H9 (cell line): ENCODE data around the gene GLS. TPM values are rescaled to one million over a fixed set of nuclear protein-coding genes. Genes with fewer than 3 reads are reported as not detected.

ENCODE experiments used
- DNase-seq: peaks from one replicate; pipeline ENCODE4 v3.0.0-alpha.2; 2017
- H2AFZ ChIP-seq: one replicate; pipeline ENCODE4 v1.6.1; 2013; ENCODE audit warnings: mild to moderate bottlenecking, low read length, control low read depth, moderate library complexity
- H2AK5ac ChIP-seq: 2 replicates; pipeline ENCODE4 v1.6.1; 2013; ENCODE audit warnings: low read length, control low read depth, mixed read lengths; ENCODE audit not compliant: insufficient read length
- H2BK120ac ChIP-seq: one replicate; pipeline ENCODE4 v1.6.1; 2013; ENCODE audit warnings: low read depth, mild to moderate bottlenecking, low read length, control low read depth, inconsistent platforms; ENCODE audit not compliant: poor library complexity, severe bottlenecking
- H2BK12ac ChIP-seq: 2 replicates; pipeline ENCODE4 v1.6.1; 2013; ENCODE audit warnings: low read length, control low read depth, mixed read lengths, low read depth; ENCODE audit not compliant: insufficient read length
- H2BK15ac ChIP-seq: 2 replicates; pipeline ENCODE4 v1.6.1; 2013; ENCODE audit warnings: low read depth, low read length, control low read depth
- H2BK20ac ChIP-seq: one replicate; pipeline ENCODE4 v1.6.1; 2013; ENCODE audit warnings: low read depth, mild to moderate bottlenecking, low read length, control low read depth, inconsistent platforms; ENCODE audit not compliant: poor library complexity, severe bottlenecking
- H2BK5ac ChIP-seq: 2 replicates; pipeline ENCODE4 v1.6.1; 2013; ENCODE audit warnings: low read length, control low read depth, mixed read lengths; ENCODE audit not compliant: insufficient read length
- H3K14ac ChIP-seq: 2 replicates; pipeline ENCODE4 v1.6.1; 2013; ENCODE audit warnings: low read length, control low read depth; ENCODE audit not compliant: insufficient read depth
- H3K18ac ChIP-seq: 2 replicates; pipeline ENCODE4 v1.6.1; 2013; ENCODE audit warnings: low read depth, mild to moderate bottlenecking, mixed read lengths, low read length, control low read depth; ENCODE audit not compliant: insufficient read length
- H3K23ac ChIP-seq: 2 replicates; pipeline ENCODE4 v1.6.1; 2013; ENCODE audit warnings: low read length, control low read depth, mixed read lengths, low read depth; ENCODE audit not compliant: insufficient read length
- H3K23me2 ChIP-seq: 2 replicates; pipeline ENCODE4 v1.6.1; 2013; ENCODE audit warnings: low read depth, mild to moderate bottlenecking, mixed read lengths, low read length, control low read depth; ENCODE audit not compliant: insufficient read length, poor library complexity, severe bottlenecking
- H3K27ac ChIP-seq: 2 replicates; pipeline ENCODE4 v1.5.1; 2013; ENCODE audit warnings: low read length, control low read depth, mixed read lengths, low read depth; ENCODE audit not compliant: insufficient read length
- H3K27me3 ChIP-seq: 2 replicates; pipeline ENCODE4 v1.6.1; 2013; ENCODE audit warnings: low read length, control low read depth, inconsistent platforms; ENCODE audit not compliant: insufficient read depth
- H3K4ac ChIP-seq: 2 replicates; pipeline ENCODE4 v1.6.1; 2013; ENCODE audit warnings: low read depth, mild to moderate bottlenecking, control low read depth, inconsistent platforms, low read length, moderate library complexity
- H3K4me1 ChIP-seq: 2 replicates; pipeline ENCODE4 v1.6.1; 2013; ENCODE audit warnings: low read length, control low read depth, inconsistent platforms; ENCODE audit not compliant: insufficient read depth
- H3K4me2 ChIP-seq: 2 replicates; pipeline ENCODE4 v1.6.1; 2013; ENCODE audit warnings: low read length, control low read depth, mixed read lengths; ENCODE audit not compliant: insufficient read length, insufficient read depth
- H3K56ac ChIP-seq: 2 replicates; pipeline ENCODE4 v1.6.1; 2013; ENCODE audit warnings: low read depth, mild to moderate bottlenecking, mixed read lengths, low read length, control low read depth; ENCODE audit not compliant: insufficient read length
- H3K79me1 ChIP-seq: 2 replicates; pipeline ENCODE4 v1.6.1; 2013; ENCODE audit warnings: low read depth, mild to moderate bottlenecking, moderate library complexity, low read length, control low read depth, inconsistent platforms; ENCODE audit not compliant: insufficient read depth, poor library complexity, severe bottlenecking
- H3K79me2 ChIP-seq: 2 replicates; pipeline ENCODE4 v1.6.1; 2013; ENCODE audit warnings: low read length, control low read depth, inconsistent platforms; ENCODE audit not compliant: insufficient read depth
- H3K9ac ChIP-seq: 2 replicates; pipeline ENCODE4 v1.6.1; 2013; ENCODE audit warnings: low read length, control low read depth, mixed read lengths; ENCODE audit not compliant: insufficient read length; ENCODE audit errors: extremely low read depth
- H3K9me3 ChIP-seq: one replicate; pipeline ENCODE4 v1.6.1; 2013; ENCODE audit warnings: low read depth, low read length, inconsistent platforms; ENCODE audit not compliant: control insufficient read depth
- H3T11ph ChIP-seq: one replicate; pipeline ENCODE4 v1.6.1; 2013; ENCODE audit warnings: mild to moderate bottlenecking, low read length, control low read depth, inconsistent platforms
- H4K20me1 ChIP-seq: one replicate; pipeline ENCODE4 v1.6.1; 2013; ENCODE audit not compliant: control insufficient read depth, insufficient read length, insufficient read depth
- H4K5ac ChIP-seq: 2 replicates; pipeline ENCODE4 v1.6.1; 2013; ENCODE audit warnings: low read depth, mild to moderate bottlenecking, mixed read lengths, low read length, control low read depth; ENCODE audit not compliant: insufficient read length
- H4K8ac ChIP-seq: replicated peaks from 2 replicates; pipeline ENCODE4 v1.6.1; 2013; ENCODE audit warnings: low read length, control low read depth, mixed read lengths, low read depth; ENCODE audit not compliant: insufficient read length
- H4K91ac ChIP-seq: 2 replicates; pipeline ENCODE4 v1.6.1; 2013; ENCODE audit warnings: low read depth, mild to moderate bottlenecking, moderate library complexity, mixed read lengths, low read length, control low read depth; ENCODE audit not compliant: insufficient read length
- H3K27ac Mint-ChIP-seq, 3 experiments: 2 replicates in 2 of 3; 3 replicates in 1 of 3; pipeline ENCODE4 v1.8.0; 2020 to 2021; ENCODE audit warnings: mixed read lengths in 3 of 3, mild to moderate bottlenecking in 1 of 3, moderate library complexity in 1 of 3
- H3K27me3 Mint-ChIP-seq: 2 replicates; pipeline ENCODE4 v1.8.0; 2021; ENCODE audit warnings: low read depth, mild to moderate bottlenecking, moderate library complexity, mixed read lengths
- H3K36me3 Mint-ChIP-seq, 3 experiments: 2 replicates in 2 of 3; 3 replicates in 1 of 3; pipeline ENCODE4 v1.8.0; 2020 to 2021; ENCODE audit warnings: low read depth in 3 of 3, mixed read lengths in 3 of 3; ENCODE audit not compliant: insufficient read depth in 1 of 3
- H3K4me1 Mint-ChIP-seq, 2 experiments: 2 replicates each; pipeline ENCODE4 v1.8.0; 2020; ENCODE audit warnings: mixed read lengths in 2 of 2
- H3K4me3 Mint-ChIP-seq, 2 experiments: 2 replicates in 1 of 2; 3 replicates in 1 of 2; pipeline ENCODE4 v1.8.0; 2020 to 2021; ENCODE audit warnings: mild to moderate bottlenecking in 2 of 2, mixed read lengths in 2 of 2, moderate library complexity in 1 of 2
- H3K9me3 Mint-ChIP-seq, 2 experiments: 2 replicates in 1 of 2; 3 replicates in 1 of 2; pipeline ENCODE4 v1.8.0; 2020; ENCODE audit warnings: mild to moderate bottlenecking in 2 of 2, mixed read lengths in 2 of 2, moderate library complexity in 1 of 2
- WGBS: extraction: QIAGEN DNeasy Blood & Tissue Kit; methylation state at CpG from one replicate; pipeline ENCODE4 v1.1.7; 2013; ENCODE audit warnings: missing lambda C conversion rate, low lambda C conversion rate, mixed read lengths; ENCODE audit not compliant: insufficient read length; ENCODE audit errors: extremely low coverage; 5-methylcytosine and 5-hydroxymethylcytosine counted together
- total RNA-seq: library from RNA; stranded (reverse); gene quantifications from 2 replicates; pipeline ENCODE4 v1.2.1, GENCODE V29; 2021
- TF ChIP-seq, protein P1 (sequence below): fragments of 200-600 bp; sonication (generic); conservative IDR thresholded peaks from 3 replicates; pipeline ENCODE4 v1.8.0; 2021; ENCODE audit warnings: antibody characterized with exemption, mild to moderate bottlenecking

Gene GLS
- total RNA-seq, 1 experiment from 2014 or later, result 69.3 TPM

- Histone ChIP-seq H2BK120ac (no peak overlapping the region), H3K79me1 (no peaks in the 10 kb centered on the region), H3K23me2 (no peaks in the 10 kb centered on the region), H3K9me3 (no peaks in the 10 kb centered on the region), H4K8ac (no peak overlapping the region), H3K9ac (no peak overlapping the region), H4K20me1 (no peaks in the 10 kb centered on the region), H2AFZ (no peak overlapping the region), H3T11ph (no peak overlapping the region), H3K23ac (no peak overlapping the region), H4K91ac (no peak overlapping the region), H3K27ac (no peak overlapping the region), H2BK15ac (no peak overlapping the region), H3K27me3 (no peaks in the 10 kb centered on the region), H3K4me2 (no peak overlapping the region), H3K14ac (no peak overlapping the region), H3K56ac (no peak overlapping the region), H3K4ac (no peak overlapping the region), H2BK20ac (no peak overlapping the region), H2AK5ac (no peak overlapping the region), H4K5ac (no peak overlapping the region), H3K18ac (no peak overlapping the region), H3K79me2 (no peaks in the 10 kb centered on the region), H2BK5ac (no peak overlapping the region), H3K4me1 (no peaks in the 10 kb centered on the region), H2BK12ac (no peak overlapping the region)
- no peaks in the 10 kb centered on the region for H3K27me3 Mint-ChIP-seq
- H3K9me3 Mint-ChIP-seq, result no peaks in the 10 kb centered on the region; a peak in 1 of 5 replicates
- H3K36me3 Mint-ChIP-seq, result peaks cover 39 to 87% (median 86%) of the 10 kb centered on the region in 3 experiments
- TF ChIP-seq, protein P1, sequence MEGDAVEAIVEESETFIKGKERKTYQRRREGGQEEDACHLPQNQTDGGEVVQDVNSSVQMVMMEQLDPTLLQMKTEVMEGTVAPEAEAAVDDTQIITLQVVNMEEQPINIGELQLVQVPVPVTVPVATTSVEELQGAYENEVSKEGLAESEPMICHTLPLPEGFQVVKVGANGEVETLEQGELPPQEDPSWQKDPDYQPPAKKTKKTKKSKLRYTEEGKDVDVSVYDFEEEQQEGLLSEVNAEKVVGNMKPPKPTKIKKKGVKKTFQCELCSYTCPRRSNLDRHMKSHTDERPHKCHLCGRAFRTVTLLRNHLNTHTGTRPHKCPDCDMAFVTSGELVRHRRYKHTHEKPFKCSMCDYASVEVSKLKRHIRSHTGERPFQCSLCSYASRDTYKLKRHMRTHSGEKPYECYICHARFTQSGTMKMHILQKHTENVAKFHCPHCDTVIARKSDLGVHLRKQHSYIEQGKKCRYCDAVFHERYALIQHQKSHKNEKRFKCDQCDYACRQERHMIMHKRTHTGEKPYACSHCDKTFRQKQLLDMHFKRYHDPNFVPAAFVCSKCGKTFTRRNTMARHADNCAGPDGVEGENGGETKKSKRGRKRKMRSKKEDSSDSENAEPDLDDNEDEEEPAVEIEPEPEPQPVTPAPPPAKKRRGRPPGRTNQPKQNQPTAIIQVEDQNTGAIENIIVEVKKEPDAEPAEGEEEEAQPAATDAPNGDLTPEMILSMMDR, result no peak
- no peaks in the 10 kb centered on the region for H3K4me1 Mint-ChIP-seq
- no peak overlapping the region for H3K4me3 Mint-ChIP-seq
- no peak overlapping the region for H3K27ac Mint-ChIP-seq
- WGBS, result no CpG with 5 or more reads among the region's 9 CpGs
- no peak for DNase-seq
Measured at GRCh38 chr2:190999949-191000665, 119.5 kb downstream of the GLS start.
